ENCODE measurements around the gene STK32B. TPM values are rescaled to one million over a fixed set of nuclear protein-coding genes. Genes with fewer than 3 reads are reported as not detected.
"Not testable (repeated sequence)": the region's sequence is repeated elsewhere in the genome, so short reads cannot be mapped to it uniquely, and the experiment has no call there.

Gene STK32B
- total RNA-seq, 1 donor from 2014 or later = not detected

DNA sequence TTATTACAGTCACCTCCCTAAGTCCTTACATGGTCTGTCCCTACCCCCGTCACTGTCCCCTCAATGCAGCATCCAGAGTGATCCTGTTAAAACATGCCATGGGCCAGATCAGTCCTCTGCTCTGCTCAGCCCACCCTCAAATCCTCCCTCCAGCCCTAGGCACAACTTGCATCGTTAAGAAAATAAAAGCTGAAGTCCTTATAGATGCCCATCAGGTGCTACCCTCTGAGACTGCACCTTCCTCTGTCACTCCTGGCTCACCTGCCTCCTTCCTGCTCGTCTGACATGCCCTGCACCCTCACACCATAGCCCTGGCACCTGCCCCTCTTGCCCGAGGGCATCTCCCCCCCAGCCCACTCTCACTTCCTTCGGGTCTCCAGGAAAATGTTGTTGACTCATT, 4.1 kb downstream of the STK32B start:
- intact Hi-C loops (cut with micrococcal nuclease) = no loop called here
- Mint-ChIP-seq H3K27me3 (peaks cover 13% of the 10 kb centered on the region), H3K9me3 (peaks cover 4% of the 10 kb centered on the region), H3K4me1 (peaks cover 14% of the 10 kb centered on the region), H3K4me3 (no peak overlapping the region), H3K36me3 (ENCODE audit: low read depth) (no peaks in the 10 kb centered on the region), H3K27ac (no peak overlapping the region)
- DNase-seq (no peak), ATAC-seq (ENCODE audit: low read depth) (no peak)
- no peak for TF ChIP-seq CTCF (IDR thresholded peaks at IDR 0.05)
- ChIA-PET POLR2A (no interaction called here), CTCF (no interaction called here)

- Mint-ChIP-seq H3K27ac (no peak overlapping the region), H3K36me3 (ENCODE audit: low read depth) (no peaks in the 10 kb centered on the region), H3K4me1 (no peaks in the 10 kb centered on the region), H3K9me3 (peaks cover 13% of the 10 kb centered on the region), H3K27me3 (peaks cover 3% of the 10 kb centered on the region), H3K4me3 (no peak overlapping the region)
- TF ChIP-seq CTCF (IDR thresholded peaks at IDR 0.05) = no peak
- intact Hi-C loops (cut with micrococcal nuclease) = no loop called here
- no peak for DNase-seq
- ATAC-seq (ENCODE audit: low read depth) = no peak
- ChIA-PET CTCF (no interaction called here), POLR2A (no interaction called here)
Measured at GRCh38 chr4:5066101-5066500, 14.8 kb downstream of the STK32B start.

- H3K9me3 Mint-ChIP-seq = peaks cover 12% of the 10 kb centered on the region
- POLR2A ChIA-PET; CTCF ChIA-PET; H3K4me1 Mint-ChIP-seq; H3K36me3 Mint-ChIP-seq (ENCODE audit: low read depth); intact Hi-C loops (cut with micrococcal nuclease); H3K27ac Mint-ChIP-seq; H3K27me3 Mint-ChIP-seq; DNase-seq; H3K4me3 Mint-ChIP-seq: not testable (repeated sequence)
- ATAC-seq (ENCODE audit: low read depth) = peak; percentile 40
Measured at GRCh38 chr4:5066968-5067367, 15.7 kb downstream of the STK32B start.

- H3K27me3 Mint-ChIP-seq = peaks cover under 1% of the 10 kb centered on the region
- ATAC-seq (ENCODE audit: low read depth) (no peak), DNase-seq (no peak)
- H3K27ac Mint-ChIP-seq = no peak overlapping the region
- intact Hi-C loops (cut with micrococcal nuclease) = no loop called here
- CTCF ChIA-PET = no interaction called here
- POLR2A ChIA-PET = no interaction called here
- no peak overlapping the region for H3K4me3 Mint-ChIP-seq
- peaks cover 12% of the 10 kb centered on the region for H3K9me3 Mint-ChIP-seq
- no peaks in the 10 kb centered on the region for H3K4me1 Mint-ChIP-seq
- no peaks in the 10 kb centered on the region for H3K36me3 Mint-ChIP-seq (ENCODE audit: low read depth)
- no peak for TF ChIP-seq CTCF (IDR thresholded peaks at IDR 0.05)
Measured at GRCh38 chr4:5067908-5068307, 16.6 kb downstream of the STK32B start.

DNA sequence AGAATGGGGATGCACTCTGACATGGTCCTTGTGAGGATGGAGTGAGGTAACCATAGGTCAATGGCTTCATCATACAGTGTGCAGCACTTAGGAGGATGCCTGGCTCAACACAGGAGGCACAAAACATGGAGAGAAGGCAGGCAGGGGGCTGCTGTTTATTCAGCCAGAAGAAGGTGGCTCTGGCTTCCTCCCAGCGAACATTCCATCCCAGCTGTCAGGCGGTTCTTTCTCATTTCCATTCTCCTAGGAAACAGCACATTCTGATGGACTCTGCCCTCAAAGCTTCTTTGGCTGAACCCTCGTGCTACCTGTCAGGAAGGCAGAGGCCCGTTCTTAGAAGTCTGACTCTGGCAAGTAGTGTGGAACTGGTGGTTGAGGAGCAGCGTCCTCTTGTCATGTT, 18.6 kb downstream of the STK32B start:
- no peak for DNase-seq
- no peaks in the 10 kb centered on the region for H3K4me1 Mint-ChIP-seq
- no peaks in the 10 kb centered on the region for H3K36me3 Mint-ChIP-seq (ENCODE audit: low read depth)
- H3K27me3 Mint-ChIP-seq = no peaks in the 10 kb centered on the region
- no peak overlapping the region for H3K27ac Mint-ChIP-seq
- ChIA-PET POLR2A (no interaction called here), CTCF (no interaction called here)
- TF ChIP-seq CTCF (IDR thresholded peaks at IDR 0.05) = no peak
- ATAC-seq (ENCODE audit: low read depth) = no peak
- peaks cover 12% of the 10 kb centered on the region for H3K9me3 Mint-ChIP-seq
- H3K4me3 Mint-ChIP-seq = no peak overlapping the region
- intact Hi-C loops (cut with micrococcal nuclease) = no loop called here

GRCh38 chr4:5072948-5073347, 21.7 kb downstream of the STK32B start:
- ChIA-PET CTCF (no interaction called here), POLR2A (no interaction called here)
- Mint-ChIP-seq H3K9me3 (peaks cover 6% of the 10 kb centered on the region), H3K27me3 (peaks cover 4% of the 10 kb centered on the region), H3K27ac (no peak overlapping the region), H3K36me3 (ENCODE audit: low read depth) (no peaks in the 10 kb centered on the region), H3K4me1 (no peaks in the 10 kb centered on the region), H3K4me3 (no peak overlapping the region)
- no peak for TF ChIP-seq CTCF (IDR thresholded peaks at IDR 0.05)
- intact Hi-C loops (cut with micrococcal nuclease) = no loop called here
- no peak for DNase-seq
- no peak for ATAC-seq (ENCODE audit: low read depth)

All from activated B cell treated with CpG ODN at 0.5 μM for 24 hours (primary cell).